ENCODE data around the gene FAU.

FAU gene

GRCh38 chr11:65107078-65107477 is 14.9 kb downstream of the FAU start:
- DNase-seq, result no peak

GRCh38 chr11:65104628-65105027 is 17.3 kb downstream of the FAU start:
- DNase-seq, result no peak

DNA sequence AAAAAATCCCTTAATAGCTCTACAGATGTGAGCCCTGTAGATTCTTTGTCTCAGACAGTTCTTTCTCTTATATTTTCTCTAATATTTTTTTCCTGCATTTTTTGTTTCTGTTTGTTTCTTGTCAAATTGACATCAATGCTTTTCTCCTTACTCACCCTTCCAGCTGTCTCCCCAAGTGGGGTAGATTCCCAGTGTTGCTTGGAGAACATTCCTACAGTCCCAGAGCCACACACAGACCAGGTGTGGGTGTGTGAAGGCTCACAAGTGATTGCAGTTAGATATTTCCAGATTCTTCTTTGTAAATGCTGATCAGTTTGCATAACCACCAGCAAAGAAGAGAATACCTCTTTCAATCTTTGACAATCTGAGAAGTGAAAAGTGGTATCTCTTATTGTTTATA is 18.5 kb downstream of the FAU start:
- DNase-seq, result no peak

- no peak for DNase-seq
These were observed 19.5 kb downstream of the FAU start for GRCh38 chr11:65102142-65103095.

DNA sequence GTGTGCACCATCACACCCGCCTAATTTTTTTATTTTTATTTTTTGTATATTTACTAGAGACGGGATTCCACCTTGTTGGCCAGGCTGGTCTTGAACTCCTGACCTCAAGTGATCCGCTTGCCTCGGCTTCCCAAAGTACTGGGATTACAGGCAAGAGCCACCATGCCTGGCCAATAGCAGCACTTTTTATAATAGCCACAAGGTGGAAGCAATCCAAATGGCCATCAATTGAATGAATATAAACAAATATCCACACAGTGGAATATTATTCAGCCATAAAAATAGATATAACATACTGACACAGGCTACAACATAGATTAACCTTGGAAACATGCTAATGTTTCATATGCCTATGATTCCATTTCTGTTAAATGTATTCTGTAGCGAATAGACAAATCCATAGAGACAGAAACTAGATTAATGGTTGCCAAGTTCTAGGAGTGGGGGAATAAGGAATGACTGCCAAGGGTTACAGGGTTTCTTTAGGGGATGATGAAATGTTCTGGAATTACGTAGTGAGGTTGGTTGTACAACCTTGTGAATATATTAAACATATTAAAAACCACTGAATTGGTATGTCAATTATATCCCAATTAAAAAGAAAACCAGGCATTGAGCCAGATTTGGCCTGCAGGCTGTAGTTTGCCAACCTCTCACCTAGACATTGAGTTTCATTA is 21.1 kb downstream of the FAU start:
- DNase-seq, result no peak

- no peak for DNase-seq
These were observed 25.0 kb downstream of the FAU start for GRCh38 chr11:65096926-65097325.

DNA sequence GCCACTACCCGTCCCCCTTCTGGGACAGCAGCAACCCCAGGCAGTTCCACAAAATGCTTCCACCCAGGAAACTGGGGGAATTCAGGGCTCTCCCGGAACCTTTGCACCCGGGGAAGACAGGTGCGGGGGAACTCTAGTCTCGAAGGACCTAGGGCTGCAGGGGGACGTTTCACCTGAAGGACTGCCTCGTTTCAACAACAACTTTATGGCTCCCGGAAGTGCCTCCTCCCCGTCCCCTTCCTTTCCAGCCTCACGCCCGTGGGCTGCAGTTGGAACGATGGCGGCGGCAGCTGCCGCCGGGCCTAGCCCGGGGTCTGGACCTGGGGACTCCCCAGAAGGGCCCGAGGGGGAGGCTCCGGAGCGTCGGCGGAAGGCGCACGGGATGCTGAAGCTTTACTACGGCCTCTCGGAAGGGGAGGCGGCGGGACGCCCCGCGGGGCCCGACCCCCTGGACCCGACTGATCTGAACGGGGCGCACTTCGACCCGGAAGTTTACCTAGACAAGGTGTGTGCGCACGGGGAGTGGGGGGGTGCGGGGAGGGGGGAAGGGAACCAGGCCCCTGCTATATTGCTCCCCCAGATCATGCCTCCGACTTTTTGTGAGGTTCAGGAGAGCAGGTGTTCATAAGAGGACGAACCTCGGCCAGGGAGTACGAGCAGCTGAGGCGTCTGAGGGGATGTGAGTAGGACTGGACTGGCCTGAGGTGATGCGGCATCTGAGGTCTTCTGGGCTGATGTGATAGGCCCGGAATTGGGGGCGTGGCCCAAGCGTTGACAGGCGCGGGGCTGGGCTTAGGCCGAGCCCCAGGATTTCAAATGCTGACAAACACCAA is 25.7 kb downstream of the FAU start, which contains the start of gene VPS51:
Gene VPS51, plus strand, starts transcription at position 241 of the 833 bp plus-strand sequence. Its CDS starts 37 bp downstream, at position 278.
- DNase-seq, result peak; percentile 90 to 94 (median 93)

DNA sequence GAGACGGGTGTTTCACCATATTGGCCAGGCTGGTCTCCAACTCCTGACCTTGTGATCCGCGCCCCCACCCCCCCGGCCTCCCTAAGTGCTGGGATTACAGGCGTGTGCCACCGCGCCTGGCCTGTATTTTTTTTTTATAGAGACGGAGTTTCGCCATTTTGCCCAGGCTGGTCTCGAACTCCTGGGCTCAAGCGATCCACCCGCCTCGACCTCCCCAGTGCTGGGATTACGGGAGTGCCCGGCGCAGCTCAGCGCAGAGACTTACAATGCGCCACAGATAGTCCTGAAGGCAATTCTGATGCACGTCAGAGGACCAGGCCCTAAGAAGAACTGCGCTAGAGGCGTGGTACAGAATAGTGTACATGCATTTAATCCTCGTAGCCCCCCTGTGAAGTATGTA is 26.5 kb downstream of the FAU start:
- no peak for DNase-seq

- DNase-seq, result no peak
These were observed 31.3 kb downstream of the FAU start for GRCh38 chr11:65090628-65091027.

DNA sequence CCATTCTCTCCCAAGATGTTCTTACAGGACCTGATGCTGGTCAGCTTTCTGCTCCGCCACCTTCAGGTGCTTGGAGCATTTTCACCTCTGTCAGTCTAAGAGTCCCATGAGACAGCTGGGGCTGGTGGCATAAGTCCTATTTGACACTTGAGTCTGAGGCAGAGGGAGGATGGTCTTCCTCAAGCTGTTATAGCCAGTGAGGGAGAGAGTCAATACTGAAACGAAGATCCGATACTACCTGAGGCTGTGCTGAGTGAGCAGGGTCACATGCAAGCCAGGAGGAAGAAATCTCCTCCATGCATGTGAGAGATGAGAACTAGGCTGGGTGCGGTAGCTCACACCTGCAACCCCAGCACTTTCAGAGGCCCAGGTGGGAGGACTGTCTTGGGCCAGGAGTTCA is 32.3 kb downstream of the FAU start:
- DNase-seq, result no peak

DNA sequence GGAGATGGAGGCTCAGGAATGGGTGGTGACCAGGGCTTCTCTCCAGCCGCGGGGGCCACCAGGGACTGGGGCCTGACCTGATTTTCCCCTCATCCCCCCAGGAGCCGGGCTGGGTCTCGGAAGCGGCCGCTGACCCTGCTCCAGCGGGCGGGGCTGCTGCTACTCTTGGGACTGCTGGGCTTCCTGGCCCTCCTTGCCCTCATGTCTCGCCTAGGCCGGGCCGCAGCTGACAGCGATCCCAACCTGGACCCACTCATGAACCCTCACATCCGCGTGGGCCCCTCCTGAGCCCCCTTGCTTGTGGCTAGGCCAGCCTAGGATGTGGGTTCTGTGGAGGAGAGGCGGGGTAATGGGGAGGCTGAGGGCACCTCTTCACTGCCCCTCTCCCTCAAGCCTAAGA is 34.1 kb downstream of the FAU start:
- no peak for DNase-seq

DNA sequence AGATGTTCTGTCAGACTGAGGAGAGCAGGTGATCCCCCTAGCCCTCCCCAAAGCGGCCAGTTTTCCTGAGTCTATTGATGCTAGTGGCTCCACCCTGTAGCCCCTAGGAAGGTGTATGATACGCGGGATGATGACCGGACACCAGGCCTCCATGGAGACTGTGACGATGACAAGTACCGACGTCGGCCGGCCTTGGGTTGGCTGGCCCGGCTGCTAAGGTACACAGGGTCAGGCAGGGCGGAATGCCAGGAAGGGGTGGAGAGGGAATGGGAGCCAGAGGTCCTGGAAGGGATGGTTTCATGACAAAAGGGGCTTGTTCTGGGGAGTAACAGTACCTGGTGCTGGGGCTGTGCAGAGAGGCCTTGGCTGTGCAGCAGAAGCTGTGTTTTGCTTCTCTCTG is 34.7 kb downstream of the FAU start:
- DNase-seq, result no peak

DNA sequence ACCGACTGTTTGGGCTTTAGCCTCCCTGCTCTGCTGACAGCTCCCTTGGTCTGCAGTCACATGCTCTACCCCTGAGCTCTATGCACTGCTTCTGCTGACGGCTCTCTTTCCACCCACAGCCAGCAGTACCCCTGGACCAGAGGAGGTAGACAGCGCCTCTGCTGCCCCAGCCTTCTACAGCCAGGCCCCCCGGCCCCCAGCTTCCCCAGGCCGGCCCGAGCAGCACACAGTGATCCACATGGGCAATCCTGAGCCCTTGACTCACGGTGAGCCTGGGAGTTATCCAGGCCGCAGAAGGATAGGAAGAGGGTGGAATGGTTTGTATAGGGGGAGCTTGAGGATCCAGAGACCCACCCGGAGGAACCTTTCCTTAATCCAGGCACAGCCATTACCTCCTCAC is 35.1 kb downstream of the FAU start:
- DNase-seq, result no peak

- DNase-seq, result peak; percentile 40 to 78 (median 62)
These were observed 36.5 kb downstream of the FAU start for GRCh38 chr11:65085446-65085845.

GRCh38 chr11:65084598-65085375 is 37.1 kb downstream of the FAU start:
- DNase-seq, result no peak

- peak; percentile 98 to 99 (median 98) for DNase-seq
These were observed 37.9 kb downstream of the FAU start, which contains the start of the genes CDCA5 and ZFPL1 for GRCh38 chr11:65083834-65084597. Gene CDCA5 (minus strand): TSS chr11:65084040. CDS start chr11:65083978, 62 bp downstream. Gene ZFPL1 (plus strand): TSS chr11:65084222. CDS start chr11:65084699, 477 bp downstream.

DNA sequence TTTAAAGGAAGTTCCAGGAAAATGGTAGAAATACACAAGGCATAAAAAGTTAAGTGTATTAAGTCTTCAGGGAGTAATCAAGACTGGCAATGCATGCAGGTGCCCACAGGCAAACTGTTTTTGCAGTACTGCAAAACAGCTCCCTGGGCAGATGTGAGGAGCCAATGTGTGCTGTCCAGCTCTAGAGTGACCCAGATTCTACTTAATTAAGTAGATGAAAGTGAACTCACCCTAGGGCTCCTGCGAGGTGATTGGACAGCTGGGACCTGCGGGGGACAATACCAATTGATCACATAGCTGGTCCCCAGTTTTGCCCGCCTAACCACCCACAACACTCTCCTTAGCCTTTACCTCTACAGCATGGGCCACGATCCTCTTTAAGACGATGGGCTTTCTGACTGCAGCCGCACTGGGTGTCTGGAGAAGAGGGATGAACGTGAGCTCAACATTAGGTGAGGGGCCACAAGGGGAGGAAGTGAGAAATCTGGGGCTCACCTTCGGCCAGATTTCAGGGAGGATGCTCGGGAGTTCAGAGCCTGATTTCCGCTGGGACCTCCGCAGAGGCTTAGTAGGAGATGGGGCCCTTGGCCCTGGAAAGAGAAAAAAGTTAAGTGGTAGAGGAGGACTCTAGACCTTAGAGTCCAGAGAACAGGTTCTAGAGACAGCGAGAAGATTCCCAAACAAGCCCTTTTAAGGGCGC is 38.6 kb downstream of the FAU start:
- no peak for DNase-seq

DNA sequence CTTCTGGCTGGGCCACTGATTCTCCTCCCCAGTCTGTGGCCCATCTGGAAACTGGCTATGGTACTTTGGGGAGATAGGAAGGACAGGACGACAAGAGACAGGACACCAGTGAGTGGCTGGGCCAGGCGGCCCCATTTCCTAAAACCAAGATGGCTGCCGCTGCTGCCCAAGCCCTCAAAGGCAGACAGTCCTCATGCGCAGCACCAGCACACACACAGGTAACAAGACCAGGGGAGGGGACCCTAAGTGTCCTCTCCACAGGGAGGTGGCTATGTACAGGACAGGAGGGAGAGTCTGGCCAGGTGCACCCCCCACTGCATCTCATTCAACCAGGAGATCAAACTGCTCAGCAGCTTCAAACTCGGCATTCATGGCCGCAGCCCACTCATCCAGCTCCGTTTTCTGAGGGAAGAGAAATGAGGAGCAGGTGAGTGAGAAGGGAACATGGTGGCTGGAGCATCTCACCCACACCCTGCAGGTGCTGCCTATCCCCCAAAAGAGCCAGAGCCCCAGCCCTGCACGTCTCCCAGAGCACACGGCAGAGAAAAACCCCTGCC is 43.1 kb downstream of the FAU start:
- DNase-seq, result no peak

DNA sequence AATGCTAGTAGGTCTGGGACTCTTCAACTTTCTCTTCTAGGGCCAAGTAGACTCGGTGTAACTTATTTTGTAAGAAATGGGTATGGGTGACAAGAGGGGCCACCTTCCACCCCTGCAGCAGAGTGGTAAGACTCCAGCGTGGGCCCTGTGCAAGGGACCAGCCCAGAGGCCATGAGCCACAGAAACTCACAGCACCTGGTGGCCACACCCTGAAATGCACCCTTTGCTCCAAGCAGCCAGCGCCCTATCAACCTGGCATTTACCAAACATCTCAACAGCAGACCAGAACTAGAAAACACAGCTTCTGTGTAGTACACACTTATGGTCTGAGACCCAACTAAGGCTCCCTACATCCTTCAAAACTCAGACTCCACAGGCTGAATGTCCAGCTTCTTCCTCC is 43.8 kb downstream of the FAU start:
- DNase-seq, result peak; percentile 58 to 77 (median 67)

- peak; percentile 23 to 60 (median 58) for DNase-seq
These were observed 44.5 kb downstream of the FAU start for GRCh38 chr11:65077451-65077850.
